ENCODE measurements around the gene INTU. TPM values are rescaled to one million over a fixed set of nuclear protein-coding genes. Genes with fewer than 3 reads are reported as not detected.

The INTU gene
- total RNA-seq, 1 experiment from 2014 or later: 1.1 TPM

GRCh38 chr4:127730142-127730913 is 97.6 kb downstream of the INTU start, which contains the start of gene SLC25A31:
Gene SLC25A31 (plus strand): TSS chr4:127730400. CDS start chr4:127730546, 146 bp downstream.
- TF ChIP-seq EZH2phosphoT487 (IDR thresholded peaks at IDR 0.05; ENCODE audit: borderline replicate concordance, low read length): no peak
- no peak for TF ChIP-seq CTCF (conservative IDR thresholded peaks at IDR 0.05; ENCODE audit: low read depth, low read length)
- no peak for TF ChIP-seq EZH2 (IDR thresholded peaks at IDR 0.05; ENCODE audit: low read length, unreplicated experiment)
- BruUV-seq (replicated peaks): no TSS peak
- H3K9me2 ChIP-seq (replicated peaks; ENCODE audit: low read length): no peaks in the 10 kb centered on the region
- H3K27me3 ChIP-seq (ENCODE audit: low read length): no peaks in the 10 kb centered on the region
- no peaks in the 10 kb centered on the region for H3K9me3 ChIP-seq (ENCODE audit: low read length)
- no peaks in the 10 kb centered on the region for H4K20me1 ChIP-seq (ENCODE audit: low read length)
- H2AFZ ChIP-seq (ENCODE audit: low read length): no peak within 1 kb of the TSS
- H3K4me2 ChIP-seq (ENCODE audit: low read length): no peak within 1 kb of the TSS
- no peaks in the 10 kb centered on the region for H3F3A ChIP-seq (ENCODE audit: low read length, unreplicated experiment)
- H3K27ac ChIP-seq (ENCODE audit: low read length): no peak within 1 kb of the TSS
- H3K36me3 ChIP-seq (ENCODE audit: low read depth, low read length): no peaks in the 10 kb centered on the region
- no peaks in the 10 kb centered on the region for H3K79me2 ChIP-seq (ENCODE audit: low read length)
- DNase-seq (no peak), ATAC-seq (no peak)
- intact Hi-C loops (cut with micrococcal nuclease): no loop called here
- H3K4me1 ChIP-seq (ENCODE audit: insufficient read depth, low read length): no peaks in the 10 kb centered on the region
- H3K9ac ChIP-seq (ENCODE audit: low read length): no peak within 1 kb of the TSS
- ChIA-PET CTCF (no interaction called here), POLR2A (ENCODE audit: unreplicated experiment) (no interaction called here)
- no peak within 1 kb of the TSS for H3K4me3 ChIP-seq (ENCODE audit: low read length)

- H3K9me2 ChIP-seq (replicated peaks; ENCODE audit: low read length): no peaks in the 10 kb centered on the region
- H3K79me2 ChIP-seq (ENCODE audit: low read length): no peaks in the 10 kb centered on the region
- no peaks in the 10 kb centered on the region for H3K9me3 ChIP-seq (ENCODE audit: low read length)
- DNase-seq (no peak), ATAC-seq (no peak)
- intact Hi-C loops (cut with micrococcal nuclease): no loop called here
- POLR2A ChIA-PET (ENCODE audit: unreplicated experiment): no interaction called here
- no peaks in the 10 kb centered on the region for H3K4me1 ChIP-seq (ENCODE audit: insufficient read depth, low read length)
- no peak overlapping the region for H3K4me3 ChIP-seq (ENCODE audit: low read length)
- H3K4me2 ChIP-seq (ENCODE audit: low read length): no peak overlapping the region
- H3F3A ChIP-seq (ENCODE audit: low read length, unreplicated experiment): no peaks in the 10 kb centered on the region
- H3K27me3 ChIP-seq (ENCODE audit: low read length): no peaks in the 10 kb centered on the region
- no TSS peak for BruUV-seq (replicated peaks)
- no peaks in the 10 kb centered on the region for H4K20me1 ChIP-seq (ENCODE audit: low read length)
- H2AFZ ChIP-seq (ENCODE audit: low read length): no peak overlapping the region
- no peak overlapping the region for H3K9ac ChIP-seq (ENCODE audit: low read length)
- H3K36me3 ChIP-seq (ENCODE audit: low read depth, low read length): no peaks in the 10 kb centered on the region
- no peak overlapping the region for H3K27ac ChIP-seq (ENCODE audit: low read length)
- CTCF ChIA-PET: no interaction called here
- no peak for TF ChIP-seq EZH2phosphoT487 (IDR thresholded peaks at IDR 0.05; ENCODE audit: borderline replicate concordance, low read length)
- no peak for TF ChIP-seq EZH2 (IDR thresholded peaks at IDR 0.05; ENCODE audit: low read length, unreplicated experiment)
- no peak for TF ChIP-seq CTCF (conservative IDR thresholded peaks at IDR 0.05; ENCODE audit: low read depth, low read length)
Observed at GRCh38 chr4:127731406-127731805, 98.6 kb downstream of the INTU start.

Data from PC-3 (cell line).